GM12878 (cell line): Measurements from ENCODE around the gene CARD19. TPM values are rescaled to one million over a fixed set of nuclear protein-coding genes. Genes with fewer than 3 reads are reported as not detected.

Experiments used
- BCLAF1 ChIP-seq: fragments of 450-650 bp; IDR thresholded peaks from 2 replicates; pipeline ENCODE4 v1.6.1; 2017; ENCODE audit warnings: antibody characterized with exemption, mild to moderate bottlenecking, moderate library complexity
- CBFB ChIP-seq: IDR thresholded peaks from 2 replicates; pipeline ENCODE4 v1.6.1; 2016; ENCODE audit warnings: antibody characterized with exemption, low read depth
- CEBPB ChIP-seq, 2 experiments: fragments of 150-350 bp in 1 of 2; IDR thresholded peaks; 2 replicates each; pipeline ENCODE4 v1.6.1; 2012 to 2014; ENCODE audit warnings: low read depth in 2 of 2, low read length in 2 of 2, borderline replicate concordance in 1 of 2, inconsistent platforms in 1 of 2
- CHD4 ChIP-seq: fragments of 200-600 bp; sonication (generic); IDR thresholded peaks from 2 replicates; pipeline ENCODE4 v1.6.1; 2016; ENCODE audit warnings: mild to moderate bottlenecking
- CREB1 ChIP-seq: IDR thresholded peaks from 2 replicates; pipeline ENCODE4 v1.6.1; 2012; ENCODE audit warnings: low read depth, mild to moderate bottlenecking, inconsistent platforms
- CUX1 ChIP-seq: IDR thresholded peaks from 2 replicates; pipeline ENCODE4 v1.6.1; 2012; ENCODE audit warnings: improper control_type of control experiment, low read depth, low read length; ENCODE audit not compliant: insufficient replicate concordance
- FOXM1 ChIP-seq: IDR thresholded peaks from 2 replicates; pipeline ENCODE4 v1.6.1; 2012; ENCODE audit warnings: low read depth, mild to moderate bottlenecking, inconsistent platforms, low read length, moderate library complexity
- IKZF2 ChIP-seq, 2 experiments: fragments of 450-650 bp; IDR thresholded peaks; 2 replicates each; pipeline ENCODE4 v1.6.1; 2017; ENCODE audit warnings: mild to moderate bottlenecking in 2 of 2, moderate library complexity in 2 of 2
- MTA2 ChIP-seq: fragments of 450-650 bp; IDR thresholded peaks from 2 replicates; pipeline ENCODE4 v1.6.1; 2016; ENCODE audit warnings: low read depth, mild to moderate bottlenecking, moderate library complexity
- POLR2AphosphoS2 ChIP-seq: IDR thresholded peaks from 2 replicates; pipeline ENCODE4 v1.6.1; 2011; ENCODE audit warnings: low read depth, mild to moderate bottlenecking, low read length, improper control_type of control experiment, moderate library complexity
- RB1 ChIP-seq: fragments of 450-650 bp; formaldehyde crosslinking; IDR thresholded peaks from 2 replicates; pipeline ENCODE4 v1.6.1; 2017; ENCODE audit warnings: mild to moderate bottlenecking, borderline replicate concordance
- RFX5 ChIP-seq: IDR thresholded peaks from 2 replicates; pipeline ENCODE4 v1.6.1; 2011; ENCODE audit warnings: low read depth, low read length, improper control_type of control experiment
- SMAD5 ChIP-seq: IDR thresholded peaks from 2 replicates; pipeline ENCODE4 v1.6.1; 2016; ENCODE audit warnings: antibody characterized with exemption, low read depth
- SMARCA5 ChIP-seq: fragments of 450-650 bp; IDR thresholded peaks from 2 replicates; pipeline ENCODE4 v1.6.1; 2017; ENCODE audit warnings: mild to moderate bottlenecking
- SRF ChIP-seq, 2 experiments: IDR thresholded peaks; 2 replicates each; pipeline ENCODE4 v1.6.1; 2011; ENCODE audit warnings: low read depth in 2 of 2, low read length in 2 of 2, mild to moderate bottlenecking in 1 of 2, moderate library complexity in 1 of 2
- STAT1 ChIP-seq: fragments of 450-650 bp; conservative IDR thresholded peaks from 2 replicates; pipeline ENCODE4 v1.6.1; 2014; ENCODE audit warnings: antibody characterized with exemption, mild to moderate bottlenecking
- SUPT20H ChIP-seq: IDR thresholded peaks from 2 replicates; pipeline ENCODE4 v1.6.1; 2011; ENCODE audit warnings: low read depth, mild to moderate bottlenecking, low read length, moderate library complexity, borderline replicate concordance; ENCODE audit not compliant: control insufficient read depth
- TAF1 ChIP-seq: IDR thresholded peaks from 2 replicates; pipeline ENCODE4 v1.6.1; 2011; ENCODE audit warnings: mild to moderate bottlenecking, low read depth, low read length, borderline replicate concordance
- TCF7 ChIP-seq: IDR thresholded peaks from 2 replicates; pipeline ENCODE4 v1.6.1; 2014; ENCODE audit warnings: antibody characterized with exemption, borderline replicate concordance
- ZSCAN29 ChIP-seq: fragments of 450-650 bp; IDR thresholded peaks from 2 replicates; pipeline ENCODE4 v1.6.1; 2017; ENCODE audit warnings: mild to moderate bottlenecking, moderate library complexity
- polyA plus RNA-seq, 11 experiments: library from polyadenylated mRNA; depleted of rRNA in 4 of 11; unstranded in 6 of 11; stranded (reverse) in 5 of 11; fragments of >200 nt; fragmentation: Nextera tagmentation in 4 of 11; fragmentation: Illumina TruSeq in 1 of 11; extraction: Ambion mirVana in 4 of 11; extraction: Trizol in 1 of 11; gene quantifications; 1 replicate in 1 of 11; 2 replicates in 10 of 11; pipeline versions ENCODE4 v1.2.1 to v1.2.3, GENCODE V29; 2011 to 2016; ENCODE audit warnings: inconsistent platforms in 2 of 11, missing spikeins in 2 of 11, low read depth in 1 of 11
- total RNA-seq, 4 experiments: library from RNA; depleted of rRNA in 3 of 4; stranded (reverse); fragments of >200 nt in 3 of 4; fragmentation: Illumina TruSeq in 1 of 4; extraction: Trizol in 1 of 4; gene quantifications; 2 replicates each; pipeline versions ENCODE4 v1.2.1 to v1.2.3, GENCODE V29; 2013 to 2021
- TF ChIP-seq, protein P1 (sequence below): IDR thresholded peaks from 2 replicates; pipeline ENCODE4 v1.6.1; 2011; ENCODE audit warnings: borderline replicate concordance, low read depth, mild to moderate bottlenecking, moderate library complexity, low read length; ENCODE audit not compliant: insufficient read depth, poor library complexity, severe bottlenecking

The CARD19 gene
- total and polyA plus RNA-seq, 10 of the 15 experiments (the other 5 are each of a cell fraction or from before 2014, with no cell fraction given): 0.61 to 41.6 (median 19.9) TPM

GRCh38 chr9:93119953-93120845 is 24.2 kb downstream of the CARD19 start (continued):
- TF ChIP-seq CUX1 (no peak), TCF7 (no peak), ZSCAN29 (no peak), SMARCA5 (no peak), TAF1 (no peak), CHD4 (no peak), BCLAF1 (no peak), RFX5 (peak; percentile 33; the same call in 1 of the 2 replicates), CREB1 (no peak), MTA2 (no peak), POLR2AphosphoS2 (no peak), RB1 (no peak), SUPT20H (no peak), SRF (IDR thresholded peaks at IDR 0.05; ENCODE audit: low read depth in 2 of 2, low read length in 2 of 2) (peak in 1 of 2 experiments; percentile 43; a peak in 1 of 4 replicates), IKZF2 (IDR thresholded peaks at IDR 0.05) (0 out of 4 replicates have a peak, but pooled peaks of 1 of the 2 experiments have one; percentile 27), CBFB (no peak), SMAD5 (no peak), CEBPB (IDR thresholded peaks at IDR 0.05; ENCODE audit: borderline replicate concordance in 1 of 2, low read depth in 2 of 2, low read length in 2 of 2) (0 out of 4 replicates have a peak, but pooled peaks of 1 of the 2 experiments have one; percentile 22), STAT1 (no peak), FOXM1 (no peak)
- TF ChIP-seq, protein P1, sequence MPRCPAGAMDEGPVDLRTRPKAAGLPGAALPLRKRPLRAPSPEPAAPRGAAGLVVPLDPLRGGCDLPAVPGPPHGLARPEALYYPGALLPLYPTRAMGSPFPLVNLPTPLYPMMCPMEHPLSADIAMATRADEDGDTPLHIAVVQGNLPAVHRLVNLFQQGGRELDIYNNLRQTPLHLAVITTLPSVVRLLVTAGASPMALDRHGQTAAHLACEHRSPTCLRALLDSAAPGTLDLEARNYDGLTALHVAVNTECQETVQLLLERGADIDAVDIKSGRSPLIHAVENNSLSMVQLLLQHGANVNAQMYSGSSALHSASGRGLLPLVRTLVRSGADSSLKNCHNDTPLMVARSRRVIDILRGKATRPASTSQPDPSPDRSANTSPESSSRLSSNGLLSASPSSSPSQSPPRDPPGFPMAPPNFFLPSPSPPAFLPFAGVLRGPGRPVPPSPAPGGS: no peak
